Neural cell (in vitro differentiated cells): ENCODE results near the gene AMPD2. TPM values are rescaled to one million over a fixed set of nuclear protein-coding genes. Genes with fewer than 3 reads are reported as not detected.

Experiments
- H2AFZ ChIP-seq: fragments of 200-600, 300-800 bp; sonication (generic), shearing (Covaris generic); 2 replicates; pipeline ENCODE4 v1.6.0; 2014; ENCODE audit warnings: low read depth, mild to moderate bottlenecking, antibody characterized with exemption, low read length, moderate library complexity
- H3F3A ChIP-seq: fragments of 200-600 bp; shearing (Covaris generic); 2 replicates; pipeline ENCODE4 v1.6.1; 2016; ENCODE audit warnings: mild to moderate bottlenecking, moderate library complexity, mixed read lengths, antibody characterized with exemption, low read length; ENCODE audit not compliant: insufficient read depth, poor library complexity, severe bottlenecking
- H3K27ac ChIP-seq: fragments of 200-600, 300-800 bp; sonication (generic), shearing (Covaris generic); 2 replicates; pipeline ENCODE4 v1.5.1; 2014; ENCODE audit warnings: mild to moderate bottlenecking, low read length, moderate library complexity
- H3K27me3 ChIP-seq: fragments of 300-800, 200-600 bp; sonication (generic), shearing (Covaris generic); 2 replicates; pipeline ENCODE4 v1.6.0; 2014; ENCODE audit warnings: mild to moderate bottlenecking, low read depth, low read length, moderate library complexity; ENCODE audit not compliant: insufficient read depth
- H3K36me3 ChIP-seq: fragments of 300-800, 200-600 bp; sonication (generic), shearing (Covaris generic); 2 replicates; pipeline ENCODE4 v1.5.1; 2014; ENCODE audit warnings: mild to moderate bottlenecking, antibody characterized with exemption, low read length, moderate library complexity; ENCODE audit not compliant: insufficient read depth
- H3K4me2 ChIP-seq: fragments of 300-800, 200-600 bp; sonication (generic), shearing (Covaris generic); 2 replicates; pipeline ENCODE4 v1.6.0; 2014; ENCODE audit warnings: mild to moderate bottlenecking, low read length
- H3K4me3 ChIP-seq: fragments of 300-800, 200-600 bp; sonication (generic), shearing (Covaris generic); 2 replicates; pipeline ENCODE4 v1.5.1; 2014; ENCODE audit warnings: mild to moderate bottlenecking, low read length, moderate library complexity
- H3K79me2 ChIP-seq: fragments of 200-600 bp; shearing (Covaris generic); replicated peaks from 2 replicates; pipeline ENCODE4 v1.6.0; 2014; ENCODE audit warnings: mild to moderate bottlenecking, low read length, moderate library complexity; ENCODE audit not compliant: insufficient read depth
- H3K9ac ChIP-seq: fragments of 300-800, 200-600 bp; sonication (generic), shearing (Covaris generic); 2 replicates; pipeline ENCODE4 v1.6.1; 2016; ENCODE audit warnings: mild to moderate bottlenecking, low read length, mixed read lengths
- H3K9me2 ChIP-seq: fragments of 200-600 bp; shearing (Covaris generic); 2 replicates; pipeline ENCODE4 v1.6.1; 2016; ENCODE audit warnings: mild to moderate bottlenecking, low read length, mixed read lengths; ENCODE audit not compliant: insufficient read depth
- H3K9me3 ChIP-seq: fragments of 200-600, 300-800 bp; sonication (generic), shearing (Covaris generic); 2 replicates; pipeline ENCODE4 v1.6.1; 2016; ENCODE audit warnings: mild to moderate bottlenecking, mixed run types, low read length, moderate library complexity, mixed read lengths
- H4K20me1 ChIP-seq: fragments of 200-600 bp; shearing (Covaris generic); 2 replicates; pipeline ENCODE4 v1.6.1; 2016; ENCODE audit warnings: mild to moderate bottlenecking, mixed run types; ENCODE audit not compliant: insufficient read depth
- EP300 ChIP-seq: fragments of 450-650 bp; conservative IDR thresholded peaks from 2 replicates; pipeline ENCODE4 v1.6.1; 2014; ENCODE audit warnings: antibody characterized with exemption, mild to moderate bottlenecking, moderate library complexity; ENCODE audit not compliant: poor library complexity, severe bottlenecking
- EZH2 ChIP-seq: fragments of 200-600, 300-800 bp; shearing (Covaris generic), sonication (generic); IDR thresholded peaks from 2 replicates; pipeline ENCODE4 v1.6.1; 2014; ENCODE audit warnings: antibody characterized with exemption, low read length, borderline replicate concordance, mild to moderate bottlenecking; ENCODE audit not compliant: insufficient read depth, poor library complexity, severe bottlenecking
- MXI1 ChIP-seq: fragments of 450-650 bp; conservative IDR thresholded peaks from 2 replicates; pipeline ENCODE4 v1.6.1; 2014; ENCODE audit warnings: antibody characterized with exemption, mild to moderate bottlenecking; ENCODE audit not compliant: poor library complexity, severe bottlenecking
- POLR2AphosphoS5 ChIP-seq: IDR thresholded peaks from 2 replicates; pipeline ENCODE4 v1.6.1; 2012
- RAD21 ChIP-seq: fragments of 450-650 bp; conservative IDR thresholded peaks from 2 replicates; pipeline ENCODE4 v1.6.1; 2014; ENCODE audit warnings: antibody characterized with exemption, mild to moderate bottlenecking, moderate library complexity
- REST ChIP-seq: IDR thresholded peaks from 2 replicates; pipeline ENCODE4 v1.6.1; 2012; ENCODE audit warnings: borderline replicate concordance
- SMC3 ChIP-seq: fragments of 450-650 bp; conservative IDR thresholded peaks from 2 replicates; pipeline ENCODE4 v1.6.1; 2014; ENCODE audit warnings: antibody characterized with exemption, mild to moderate bottlenecking, moderate library complexity; ENCODE audit not compliant: poor library complexity
- TAF1 ChIP-seq: IDR thresholded peaks from 2 replicates; pipeline ENCODE4 v1.6.1; 2012; ENCODE audit warnings: low read depth
- polyA plus RNA-seq: library from polyadenylated mRNA; depleted of rRNA; stranded (reverse); fragments of >200 nt; gene quantifications from 2 replicates; pipeline ENCODE4 v1.2.3, GENCODE V29; 2014
- TF ChIP-seq, protein P1 (sequence below): fragments of 450-650 bp; IDR thresholded peaks from 2 replicates; pipeline ENCODE4 v1.5.1; 2014; ENCODE audit warnings: antibody characterized with exemption, mild to moderate bottlenecking, moderate library complexity; ENCODE audit not compliant: poor library complexity, severe bottlenecking

The AMPD2 gene
- polyA plus RNA-seq, 1 donor from 2014 or later = 104 TPM

GRCh38 chr1:109610609-109611307, 8.9 kb upstream of the AMPD2 start:
- Histone ChIP-seq H3K4me2 (no peak overlapping the region), H3K27ac (no peak overlapping the region)

DNA sequence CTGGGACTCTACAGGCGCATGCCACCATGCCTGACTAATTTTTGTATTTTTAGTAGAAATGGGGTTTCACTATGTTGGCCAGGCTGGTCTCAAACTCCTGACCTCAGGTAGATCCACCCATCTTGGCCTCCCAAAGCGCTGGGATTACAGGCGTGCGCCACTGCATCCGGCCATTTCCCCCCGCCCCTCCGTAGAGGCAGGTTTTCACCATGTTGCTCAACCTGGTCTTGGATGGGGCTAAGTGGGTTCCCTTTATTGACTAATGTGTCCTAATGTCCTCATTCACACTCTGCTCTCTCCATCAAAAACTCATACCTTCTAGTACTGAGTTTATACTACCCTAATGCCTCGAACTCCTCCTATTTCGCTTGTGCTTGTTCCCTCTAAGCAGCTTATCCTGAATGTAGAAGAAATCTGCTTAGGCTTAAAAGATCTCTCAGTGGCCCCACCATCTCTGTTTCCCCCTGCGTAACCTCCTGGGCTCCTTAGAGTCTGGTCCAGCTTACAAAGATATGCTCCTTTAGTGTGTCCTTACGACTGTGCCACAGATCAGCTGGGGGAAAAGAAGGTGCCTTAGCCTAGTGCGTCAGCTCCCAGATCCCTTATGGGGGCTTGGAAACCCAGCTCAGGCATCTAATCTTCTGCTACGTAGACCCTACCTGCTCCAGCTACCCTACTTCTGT, 8.2 kb upstream of the AMPD2 start:
- TF ChIP-seq, protein P1, sequence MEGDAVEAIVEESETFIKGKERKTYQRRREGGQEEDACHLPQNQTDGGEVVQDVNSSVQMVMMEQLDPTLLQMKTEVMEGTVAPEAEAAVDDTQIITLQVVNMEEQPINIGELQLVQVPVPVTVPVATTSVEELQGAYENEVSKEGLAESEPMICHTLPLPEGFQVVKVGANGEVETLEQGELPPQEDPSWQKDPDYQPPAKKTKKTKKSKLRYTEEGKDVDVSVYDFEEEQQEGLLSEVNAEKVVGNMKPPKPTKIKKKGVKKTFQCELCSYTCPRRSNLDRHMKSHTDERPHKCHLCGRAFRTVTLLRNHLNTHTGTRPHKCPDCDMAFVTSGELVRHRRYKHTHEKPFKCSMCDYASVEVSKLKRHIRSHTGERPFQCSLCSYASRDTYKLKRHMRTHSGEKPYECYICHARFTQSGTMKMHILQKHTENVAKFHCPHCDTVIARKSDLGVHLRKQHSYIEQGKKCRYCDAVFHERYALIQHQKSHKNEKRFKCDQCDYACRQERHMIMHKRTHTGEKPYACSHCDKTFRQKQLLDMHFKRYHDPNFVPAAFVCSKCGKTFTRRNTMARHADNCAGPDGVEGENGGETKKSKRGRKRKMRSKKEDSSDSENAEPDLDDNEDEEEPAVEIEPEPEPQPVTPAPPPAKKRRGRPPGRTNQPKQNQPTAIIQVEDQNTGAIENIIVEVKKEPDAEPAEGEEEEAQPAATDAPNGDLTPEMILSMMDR = no peak
- TF ChIP-seq MXI1 (no peak), TAF1 (no peak), SMC3 (no peak), POLR2AphosphoS5 (no peak), RAD21 (no peak), REST (no peak), EP300 (no peak), EZH2 (no peak)

More at GRCh38 chr1:109610609-109611307, 8.9 kb upstream of the AMPD2 start:
- H3K36me3 ChIP-seq = no peaks in the 10 kb centered on the region
- no peaks in the 10 kb centered on the region for H3K9me2 ChIP-seq
- H3K9ac ChIP-seq = no peak overlapping the region
- no peaks in the 10 kb centered on the region for H3K27me3 ChIP-seq
- H3K9me3 ChIP-seq = no peaks in the 10 kb centered on the region
- TF ChIP-seq POLR2AphosphoS5 (no peak), SMC3 (no peak), MXI1 (no peak), REST (no peak)
- H3K79me2 ChIP-seq = no peaks in the 10 kb centered on the region
- no peak overlapping the region for H2AFZ ChIP-seq
- H3F3A ChIP-seq = no peaks in the 10 kb centered on the region
- no peak overlapping the region for H3K4me3 ChIP-seq
- H4K20me1 ChIP-seq = no peaks in the 10 kb centered on the region

More for the DNA sequence above, 8.2 kb upstream of the AMPD2 start:
- H3K36me3 ChIP-seq = no peaks in the 10 kb centered on the region
- H3K79me2 ChIP-seq = no peaks in the 10 kb centered on the region
- no peak overlapping the region for H3K4me2 ChIP-seq
- H3K9ac ChIP-seq = no peak overlapping the region
- no peaks in the 10 kb centered on the region for H3K9me2 ChIP-seq
- no peaks in the 10 kb centered on the region for H3K9me3 ChIP-seq
- H4K20me1 ChIP-seq = no peaks in the 10 kb centered on the region
- H3K4me3 ChIP-seq = no peak overlapping the region
- H3K27ac ChIP-seq = no peak overlapping the region
- no peaks in the 10 kb centered on the region for H3F3A ChIP-seq
- H2AFZ ChIP-seq = no peak overlapping the region
- H3K27me3 ChIP-seq = no peaks in the 10 kb centered on the region
